Neuronal stem cell (in vitro differentiated cells): ENCODE measurements around the gene DCLK1.

Experiments
- DNase-seq: peaks from one replicate; pipeline ENCODE4 v3.0.0-alpha.2; 2013; ENCODE audit warnings: low spot score
- H2AFZ ChIP-seq: one replicate; pipeline ENCODE4 v1.6.1; 2013; ENCODE audit warnings: mild to moderate bottlenecking, low read length, inconsistent platforms
- H2AK5ac ChIP-seq: 2 replicates; pipeline ENCODE4 v1.6.1; 2013; ENCODE audit warnings: low read depth, mild to moderate bottlenecking, inconsistent platforms, low read length, moderate library complexity, mixed read lengths
- H2BK120ac ChIP-seq: 2 replicates; pipeline ENCODE4 v1.6.1; 2013; ENCODE audit warnings: low read depth, mild to moderate bottlenecking, inconsistent platforms, low read length, moderate library complexity, mixed read lengths
- H2BK12ac ChIP-seq: one replicate; pipeline ENCODE4 v1.6.1; 2013; ENCODE audit warnings: low read length, inconsistent platforms
- H2BK15ac ChIP-seq: 2 replicates; pipeline ENCODE4 v1.6.1; 2013; ENCODE audit warnings: mild to moderate bottlenecking, low read length, inconsistent platforms, mixed read lengths
- H2BK5ac ChIP-seq: one replicate; pipeline ENCODE4 v1.6.1; 2013; ENCODE audit warnings: inconsistent platforms, mild to moderate bottlenecking, low read length, moderate library complexity
- H3K14ac ChIP-seq: one replicate; pipeline ENCODE4 v1.6.1; 2013; ENCODE audit warnings: low read length, inconsistent platforms
- H3K18ac ChIP-seq: 2 replicates; pipeline ENCODE4 v1.6.1; 2013; ENCODE audit warnings: low read length, inconsistent platforms
- H3K23ac ChIP-seq: 2 replicates; pipeline ENCODE4 v1.6.1; 2013; ENCODE audit warnings: low read depth, mild to moderate bottlenecking, mixed read lengths, low read length, inconsistent platforms; ENCODE audit not compliant: poor library complexity
- H3K27ac ChIP-seq: replicated peaks from 3 replicates; pipeline ENCODE4 v1.5.1; 2013; ENCODE audit warnings: low read length, inconsistent platforms
- H3K27me3 ChIP-seq, 3 experiments: 2 replicates each; pipeline ENCODE4 v1.6.1; 2013; ENCODE audit warnings: low read length in 3 of 3, mild to moderate bottlenecking in 2 of 3, inconsistent platforms in 1 of 3, low read depth in 1 of 3, mixed read lengths in 1 of 3, moderate library complexity in 1 of 3; ENCODE audit not compliant: control insufficient read depth in 3 of 3, insufficient read depth in 3 of 3
- H3K36me3 ChIP-seq, 2 donors: replicated peaks in 1 of 2; 2 replicates each; pipeline ENCODE4 v1.6.1; 2013; ENCODE audit warnings: low read length in 2 of 2; ENCODE audit not compliant: control insufficient read depth in 2 of 2, insufficient read depth in 2 of 2
- H3K4ac ChIP-seq: 2 replicates; pipeline ENCODE4 v1.6.1; 2013; ENCODE audit warnings: inconsistent platforms, mild to moderate bottlenecking, low read length, moderate library complexity
- H3K4me1 ChIP-seq, 2 donors: 1 replicate in 1 of 2; 2 replicates in 1 of 2; pipeline ENCODE4 v1.6.1; 2013; ENCODE audit warnings: low read length in 2 of 2, low read depth in 1 of 2; ENCODE audit not compliant: control insufficient read depth in 2 of 2, insufficient read depth in 1 of 2
- H3K4me2 ChIP-seq: one replicate; pipeline ENCODE4 v1.6.1; 2013; ENCODE audit warnings: mild to moderate bottlenecking, low read length, inconsistent platforms; ENCODE audit not compliant: insufficient read depth, poor library complexity, severe bottlenecking
- H3K4me3 ChIP-seq, 2 donors: 2 replicates each; pipeline ENCODE4 v1.5.1; 2013; ENCODE audit warnings: low read length in 2 of 2, mild to moderate bottlenecking in 2 of 2, inconsistent platforms in 1 of 2, moderate library complexity in 1 of 2
- H3K79me1 ChIP-seq: one replicate; pipeline ENCODE4 v1.6.1; 2013; ENCODE audit warnings: low read depth, mild to moderate bottlenecking, inconsistent platforms, low read length, moderate library complexity
- H3K9ac ChIP-seq: one replicate; pipeline ENCODE4 v1.6.1; 2013; ENCODE audit warnings: mild to moderate bottlenecking, low read depth, low read length, inconsistent platforms; ENCODE audit not compliant: poor library complexity
- H3K9me3 ChIP-seq, 2 donors: replicated peaks in 1 of 2; 2 replicates each; pipeline versions ENCODE3 to v1.6.1; 2013; ENCODE audit warnings: low read length in 2 of 2, mild to moderate bottlenecking in 2 of 2, inconsistent platforms in 1 of 2, low read depth in 1 of 2, mixed read lengths in 1 of 2, moderate library complexity in 1 of 2; ENCODE audit not compliant: control insufficient read depth in 2 of 2, insufficient read depth in 1 of 2
- H4K8ac ChIP-seq: one replicate; pipeline ENCODE4 v1.6.1; 2013; ENCODE audit warnings: low read depth, mild to moderate bottlenecking, inconsistent platforms, low read length, moderate library complexity
- H4K91ac ChIP-seq: one replicate; pipeline ENCODE4 v1.6.1; 2013; ENCODE audit warnings: low read length, low read depth, mild to moderate bottlenecking, inconsistent platforms; ENCODE audit not compliant: poor library complexity
- WGBS, 2 donors: extraction: QIAGEN DNeasy Blood & Tissue Kit; methylation state at CpG; one replicate each; pipeline ENCODE4 v1.1.7; 2013; ENCODE audit warnings: missing lambda C conversion rate in 2 of 2, mixed read lengths in 1 of 2; ENCODE audit not compliant: insufficient read length in 2 of 2, insufficient replicate concordance in 1 of 2; ENCODE audit errors: extremely low coverage in 2 of 2; 5-methylcytosine and 5-hydroxymethylcytosine counted together

Gene DCLK1

DNA sequence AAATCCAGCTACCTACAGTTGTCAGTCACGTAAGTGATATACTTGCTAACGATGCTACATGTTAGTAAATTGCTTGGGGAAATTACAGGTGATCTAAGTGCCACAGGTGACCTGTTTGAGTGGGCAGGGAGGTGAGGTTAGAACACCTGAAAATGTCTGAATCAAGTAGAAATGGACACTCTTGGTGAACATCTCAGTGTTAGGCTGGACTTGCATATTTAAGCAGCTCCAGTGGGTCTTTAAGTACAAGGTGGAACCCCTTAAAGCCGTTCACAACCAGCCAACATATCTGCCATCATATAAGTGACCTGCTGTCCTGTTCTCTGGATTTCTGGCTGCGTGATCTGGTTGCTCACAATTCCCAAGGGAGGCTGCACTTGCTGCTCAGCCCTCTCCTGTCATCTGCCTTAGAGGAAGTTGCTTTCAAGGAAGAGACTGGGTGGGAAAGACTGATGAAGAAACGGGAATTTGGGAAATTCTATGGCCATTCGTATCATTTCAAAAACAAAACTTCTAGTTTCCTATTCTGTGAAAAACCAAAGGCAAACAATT, 244.0 kb downstream of the DCLK1 start:
- Histone ChIP-seq H2BK120ac (no peak overlapping the region), H2BK5ac (no peak overlapping the region), H3K4me2 (no peak overlapping the region), H3K27me3 (no peaks in the 10 kb centered on the region), H3K9me3 (no peaks in the 10 kb centered on the region), H3K9ac (no peak overlapping the region), H3K4me3 (no peak overlapping the region), H4K91ac (no peak overlapping the region), H3K4ac (no peak overlapping the region), H3K79me1 (no peaks in the 10 kb centered on the region), H3K4me1 (peaks cover 0 to 8% of the 10 kb centered on the region in 2 donors), H2BK12ac (no peak overlapping the region), H3K27ac (no peak overlapping the region), H2AK5ac (no peak overlapping the region), H3K36me3 (no peaks in the 10 kb centered on the region), H3K18ac (no peak overlapping the region), H3K14ac (no peak overlapping the region), H2BK15ac (no peak overlapping the region), H4K8ac (no peak overlapping the region), H3K23ac (no peak overlapping the region), H2AFZ (no peak overlapping the region)
- DNase-seq, result no peak
- no CpG with 5 or more reads among the region's 6 CpGs for WGBS, 2 donors

GRCh38 chr13:35886332-35887114, 244.7 kb downstream of the DCLK1 start:
- H3K27ac ChIP-seq, result no peak overlapping the region
- no peak overlapping the region for H3K4me3 ChIP-seq
- H2BK15ac ChIP-seq, result no peak overlapping the region
- no peaks in the 10 kb centered on the region for H3K9me3 ChIP-seq
- DNase-seq, result no peak
- no peak overlapping the region for H3K14ac ChIP-seq
- H3K79me1 ChIP-seq, result no peaks in the 10 kb centered on the region
- peaks cover 0 to 8% of the 10 kb centered on the region in 2 donors for H3K4me1 ChIP-seq
- no peaks in the 10 kb centered on the region for H3K36me3 ChIP-seq
- H3K4ac ChIP-seq, result no peak overlapping the region
- no peak overlapping the region for H2BK120ac ChIP-seq
- H3K4me2 ChIP-seq, result no peak overlapping the region
- H4K91ac ChIP-seq, result no peak overlapping the region
- H3K27me3 ChIP-seq, result no peaks in the 10 kb centered on the region
- no peak overlapping the region for H3K23ac ChIP-seq
- no peak overlapping the region for H2BK5ac ChIP-seq
- no peak overlapping the region for H2AFZ ChIP-seq
- no peak overlapping the region for H2BK12ac ChIP-seq
- H2AK5ac ChIP-seq, result no peak overlapping the region
- no peak overlapping the region for H3K18ac ChIP-seq
- no peak overlapping the region for H4K8ac ChIP-seq
- no peak overlapping the region for H3K9ac ChIP-seq
- no CpG with 5 or more reads among the region's 9 CpGs for WGBS, 2 donors

DNA sequence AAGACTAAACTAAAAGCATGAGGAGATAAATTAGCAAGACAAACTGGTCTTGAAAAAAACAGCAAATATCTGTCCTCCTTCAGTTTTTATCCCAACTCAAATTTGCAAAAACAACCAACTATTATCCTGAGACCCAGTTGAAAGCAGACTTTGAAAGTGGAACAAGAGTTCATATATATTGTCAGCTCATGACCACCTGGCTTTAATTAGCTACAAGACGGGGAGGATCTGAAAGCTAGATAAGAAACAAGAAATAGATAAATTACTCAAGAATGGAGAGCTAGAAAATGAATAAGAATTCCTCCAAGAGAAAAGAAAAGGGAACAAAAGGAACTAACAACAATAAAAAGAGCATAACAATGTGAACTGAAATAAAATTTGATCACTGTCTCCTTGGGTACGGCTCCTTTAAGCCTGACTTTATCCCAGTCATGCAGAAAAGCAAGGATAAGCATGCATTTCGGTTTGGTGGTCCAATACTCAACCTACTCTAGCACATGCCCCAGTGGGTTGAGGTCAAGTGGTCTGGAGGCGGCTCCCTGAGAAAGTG, 246.9 kb downstream of the DCLK1 start:
- H3K23ac ChIP-seq, result no peak overlapping the region
- H3K27ac ChIP-seq, result no peak overlapping the region
- no peak overlapping the region for H2BK5ac ChIP-seq
- H3K14ac ChIP-seq, result no peak overlapping the region
- H3K27me3 ChIP-seq, result no peaks in the 10 kb centered on the region
- H3K4me3 ChIP-seq, result no peak overlapping the region
- no CpG with 5 or more reads among the region's 4 CpGs for WGBS, 2 donors
- H3K36me3 ChIP-seq, result no peaks in the 10 kb centered on the region
- H3K9ac ChIP-seq, result no peak overlapping the region
- H2AK5ac ChIP-seq, result no peak overlapping the region
- H3K4me2 ChIP-seq, result no peak overlapping the region
- DNase-seq, result no peak
- no peak overlapping the region for H3K18ac ChIP-seq
- H4K8ac ChIP-seq, result no peak overlapping the region
- H4K91ac ChIP-seq, result no peak overlapping the region
- peaks cover 0 to 10% of the 10 kb centered on the region in 2 donors for H3K4me1 ChIP-seq
- no peak overlapping the region for H2BK12ac ChIP-seq
- no peak overlapping the region for H3K4ac ChIP-seq
- H2BK15ac ChIP-seq, result no peak overlapping the region
- no peak overlapping the region for H2BK120ac ChIP-seq
- no peaks in the 10 kb centered on the region for H3K79me1 ChIP-seq
- H3K9me3 ChIP-seq, result no peaks in the 10 kb centered on the region
- H2AFZ ChIP-seq, result no peak overlapping the region

DNA sequence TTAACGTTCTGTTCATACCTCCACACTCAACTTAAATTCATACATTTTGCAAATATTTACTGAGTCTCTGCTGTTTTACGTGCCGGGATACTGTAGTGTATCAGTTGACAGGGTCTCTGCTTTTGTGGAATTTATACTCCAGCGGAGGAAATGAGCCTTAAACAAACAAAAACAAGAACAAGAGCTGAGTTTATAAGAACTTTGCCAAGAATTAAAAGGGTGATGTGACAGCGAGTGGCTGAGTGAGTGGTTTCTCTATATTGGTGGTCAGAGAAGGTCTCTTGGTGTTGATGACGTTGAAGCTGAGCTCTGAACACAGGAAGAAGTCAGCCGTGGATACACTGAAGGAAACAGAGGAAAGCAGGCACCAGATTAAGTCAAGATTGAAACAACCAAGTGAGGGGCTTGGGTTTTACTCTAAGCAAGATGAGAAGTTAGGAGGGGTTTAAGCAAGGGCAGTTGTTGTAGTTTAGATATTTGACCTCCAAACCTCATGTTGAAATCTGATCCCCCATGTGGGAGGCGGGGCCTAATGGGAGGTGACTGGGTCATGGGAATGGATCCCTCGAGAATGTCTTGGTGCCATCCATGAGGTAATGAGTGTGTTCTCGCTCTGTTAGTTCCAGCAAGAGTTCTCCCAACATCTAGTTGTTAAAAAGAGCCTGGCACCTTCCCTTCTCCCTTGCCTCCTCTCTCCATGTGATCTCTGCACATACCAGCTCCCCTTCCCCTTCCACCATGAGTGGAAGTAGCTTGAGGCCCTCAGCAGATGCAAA, 248.3 kb downstream of the DCLK1 start:
- Histone ChIP-seq H3K79me1 (no peaks in the 10 kb centered on the region), H3K27me3 (no peaks in the 10 kb centered on the region), H3K18ac (no peak overlapping the region), H3K9me3 (no peaks in the 10 kb centered on the region), H2AK5ac (no peak overlapping the region), H2BK120ac (no peak overlapping the region), H3K23ac (no peak overlapping the region), H3K36me3 (no peaks in the 10 kb centered on the region), H3K4me3 (no peak overlapping the region), H3K14ac (no peak overlapping the region), H2BK5ac (no peak overlapping the region), H4K8ac (no peak overlapping the region), H3K4ac (no peak overlapping the region), H3K27ac (no peak overlapping the region), H2AFZ (no peak overlapping the region), H3K4me1 (peaks cover 0 to 5% of the 10 kb centered on the region in 2 donors), H2BK12ac (no peak overlapping the region), H2BK15ac (no peak overlapping the region), H3K9ac (no peak overlapping the region), H3K4me2 (no peak overlapping the region), H4K91ac (no peak overlapping the region)
- WGBS, 2 donors, result no CpG with 5 or more reads among the region's 10 CpGs
- DNase-seq, result no peak
